Measurements from ENCODE around the gene RPP25. TPM values are rescaled to one million over a fixed set of nuclear protein-coding genes. Genes with fewer than 3 reads are reported as not detected.
A peak's percentile ranks its signal among the peaks of the same experiment; 100 is the strongest.

RPP25 gene
- total and polyA plus RNA-seq, 2 donors (not counting 1 experiment from before 2014, with no cell fraction given): 0.50 to 1.00 TPM

DNA sequence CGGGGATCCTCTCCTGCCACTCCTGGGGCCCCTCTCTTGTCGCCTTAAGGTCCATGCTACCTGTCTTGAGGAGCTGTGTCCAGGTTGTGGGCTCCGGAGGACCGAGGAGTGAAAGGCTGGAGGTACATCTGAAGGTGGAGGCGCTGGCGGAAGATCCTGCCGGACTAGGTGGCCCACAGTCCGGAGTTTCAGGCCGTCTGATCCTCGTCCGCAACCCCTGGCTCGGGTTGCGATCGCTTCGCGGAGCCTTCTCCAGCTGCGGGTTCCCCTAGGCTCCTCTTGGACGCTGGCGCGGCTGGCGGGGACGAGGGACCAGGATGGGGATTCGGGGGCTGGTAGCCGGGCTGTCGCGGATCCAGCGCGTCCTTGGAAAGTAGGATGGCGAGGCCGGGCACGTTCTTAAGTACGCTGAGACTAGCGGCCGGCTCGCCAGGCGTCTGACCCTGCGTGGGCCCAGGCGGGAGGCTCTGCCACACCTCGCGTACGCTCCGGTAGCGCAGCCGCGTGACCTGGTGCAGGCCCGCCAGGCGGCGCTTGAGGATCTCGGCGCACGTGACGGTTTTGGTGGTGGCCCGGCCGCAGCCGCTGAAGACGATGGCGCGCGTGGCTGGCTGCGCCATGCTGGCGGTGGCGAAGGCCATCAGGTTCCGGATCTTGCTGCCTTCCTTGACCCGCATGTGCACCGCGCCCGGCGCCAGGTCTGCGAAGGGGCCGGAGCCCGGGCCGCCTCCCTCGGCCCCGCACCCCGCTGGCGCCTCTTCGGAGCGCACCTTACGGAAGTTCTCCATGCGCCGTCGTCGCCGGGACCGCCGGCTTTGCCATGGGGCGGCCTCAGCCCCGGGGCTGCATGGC is 550 bp downstream of the RPP25 start:
- H2AFZ ChIP-seq (ENCODE audit: low read length): peak overlapping the region; percentile 54
- no peaks in the 10 kb centered on the region for H3K36me3 ChIP-seq (ENCODE audit: control insufficient read depth, insufficient read depth, low read length)
- H3K79me2 ChIP-seq (ENCODE audit: control insufficient read depth, insufficient read depth, low read length): no peaks in the 10 kb centered on the region
- DNase-seq (ENCODE audit: low read depth in 2 of 2): peak; percentile 53 to 65
- peaks cover 14% of the 10 kb centered on the region for H3K27me3 ChIP-seq (ENCODE audit: control insufficient read depth, insufficient read depth, low read length)
- no peaks in the 10 kb centered on the region for H3K4me1 ChIP-seq (ENCODE audit: control insufficient read depth, extremely low read depth, insufficient read depth, low read length)
- peak overlapping the region; percentile 44 for H3K4me2 ChIP-seq (ENCODE audit: extremely low read depth, insufficient read depth, low read length)
- TF ChIP-seq, protein P1, sequence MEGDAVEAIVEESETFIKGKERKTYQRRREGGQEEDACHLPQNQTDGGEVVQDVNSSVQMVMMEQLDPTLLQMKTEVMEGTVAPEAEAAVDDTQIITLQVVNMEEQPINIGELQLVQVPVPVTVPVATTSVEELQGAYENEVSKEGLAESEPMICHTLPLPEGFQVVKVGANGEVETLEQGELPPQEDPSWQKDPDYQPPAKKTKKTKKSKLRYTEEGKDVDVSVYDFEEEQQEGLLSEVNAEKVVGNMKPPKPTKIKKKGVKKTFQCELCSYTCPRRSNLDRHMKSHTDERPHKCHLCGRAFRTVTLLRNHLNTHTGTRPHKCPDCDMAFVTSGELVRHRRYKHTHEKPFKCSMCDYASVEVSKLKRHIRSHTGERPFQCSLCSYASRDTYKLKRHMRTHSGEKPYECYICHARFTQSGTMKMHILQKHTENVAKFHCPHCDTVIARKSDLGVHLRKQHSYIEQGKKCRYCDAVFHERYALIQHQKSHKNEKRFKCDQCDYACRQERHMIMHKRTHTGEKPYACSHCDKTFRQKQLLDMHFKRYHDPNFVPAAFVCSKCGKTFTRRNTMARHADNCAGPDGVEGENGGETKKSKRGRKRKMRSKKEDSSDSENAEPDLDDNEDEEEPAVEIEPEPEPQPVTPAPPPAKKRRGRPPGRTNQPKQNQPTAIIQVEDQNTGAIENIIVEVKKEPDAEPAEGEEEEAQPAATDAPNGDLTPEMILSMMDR (conservative IDR thresholded peaks at IDR 0.05 in 1 of 2, IDR thresholded peaks at IDR 0.05 in 1 of 2; ENCODE audit: low read depth in 1 of 2, low read length in 2 of 2): peak in 1 of 2 donors; percentile 38
- TF ChIP-seq EZH2 (IDR thresholded peaks at IDR 0.05; ENCODE audit: low read length, missing control alignments): no peak
- H4K20me1 ChIP-seq (ENCODE audit: control insufficient read depth, extremely low read depth, insufficient read depth, low read length): no peaks in the 10 kb centered on the region
- H3K4me3 ChIP-seq (replicated peaks in 1 of 4; ENCODE audit: control extremely low read depth in 1 of 4, insufficient read depth in 1 of 4, low read depth in 3 of 4, low read length in 4 of 4): peak overlapping the region; percentile 24 to 58 (median 42)
- no peaks in the 10 kb centered on the region for H3K9me3 ChIP-seq (ENCODE audit: control insufficient read depth, insufficient read depth, low read depth, low read length)
- H3K9ac ChIP-seq (ENCODE audit: insufficient read depth, low read length): peak overlapping the region; percentile 1
- no peak overlapping the region for H3K27ac ChIP-seq (ENCODE audit: insufficient read depth, low read length)

DNA sequence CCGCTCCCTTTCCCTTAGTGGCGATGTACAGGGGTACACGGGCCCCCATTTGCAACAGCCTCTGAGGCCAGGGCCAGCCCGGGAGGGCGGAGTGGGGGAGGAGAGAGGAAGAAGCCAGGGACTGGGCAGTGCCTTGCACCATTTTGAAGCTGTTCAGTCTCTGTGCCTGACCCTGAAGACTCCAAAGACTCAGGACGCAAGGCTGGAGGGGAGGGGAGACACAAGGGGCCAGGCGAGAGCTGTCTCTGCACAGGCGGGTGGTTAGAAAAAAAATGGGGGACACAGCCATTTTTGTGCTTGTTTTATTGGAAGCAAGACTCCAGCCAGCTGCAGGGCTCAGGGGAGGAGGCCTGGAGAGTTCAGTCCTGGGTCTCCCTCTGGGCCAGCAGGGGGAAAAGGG is 1.6 kb downstream of the RPP25 start:
- TF ChIP-seq EZH2 (IDR thresholded peaks at IDR 0.05; ENCODE audit: low read length, missing control alignments): no peak
- TF ChIP-seq, protein P1 (conservative IDR thresholded peaks at IDR 0.05 in 1 of 2, IDR thresholded peaks at IDR 0.05 in 1 of 2; ENCODE audit: low read depth in 1 of 2, low read length in 2 of 2): no peak
- H3K9ac ChIP-seq (ENCODE audit: insufficient read depth, low read length): no peak overlapping the region
- H3K79me2 ChIP-seq (ENCODE audit: control insufficient read depth, insufficient read depth, low read length): no peaks in the 10 kb centered on the region
- H3K4me1 ChIP-seq (ENCODE audit: control insufficient read depth, extremely low read depth, insufficient read depth, low read length): no peaks in the 10 kb centered on the region
- H4K20me1 ChIP-seq (ENCODE audit: control insufficient read depth, extremely low read depth, insufficient read depth, low read length): no peaks in the 10 kb centered on the region
- no peak for DNase-seq (ENCODE audit: low read depth in 2 of 2)
- H3K36me3 ChIP-seq (ENCODE audit: control insufficient read depth, insufficient read depth, low read length): no peaks in the 10 kb centered on the region
- H3K9me3 ChIP-seq (ENCODE audit: control insufficient read depth, insufficient read depth, low read depth, low read length): no peaks in the 10 kb centered on the region
- H3K4me3 ChIP-seq (replicated peaks in 1 of 4; ENCODE audit: control extremely low read depth in 1 of 4, insufficient read depth in 1 of 4, low read depth in 3 of 4, low read length in 4 of 4): peak overlapping the region in 1 of 4 experiments; percentile 37
- H3K4me2 ChIP-seq (ENCODE audit: extremely low read depth, insufficient read depth, low read length): no peak overlapping the region
- H3K27me3 ChIP-seq (ENCODE audit: control insufficient read depth, insufficient read depth, low read length): peaks cover 12% of the 10 kb centered on the region
- H2AFZ ChIP-seq (ENCODE audit: low read length): no peak overlapping the region
- no peak overlapping the region for H3K27ac ChIP-seq (ENCODE audit: insufficient read depth, low read length)

DNA sequence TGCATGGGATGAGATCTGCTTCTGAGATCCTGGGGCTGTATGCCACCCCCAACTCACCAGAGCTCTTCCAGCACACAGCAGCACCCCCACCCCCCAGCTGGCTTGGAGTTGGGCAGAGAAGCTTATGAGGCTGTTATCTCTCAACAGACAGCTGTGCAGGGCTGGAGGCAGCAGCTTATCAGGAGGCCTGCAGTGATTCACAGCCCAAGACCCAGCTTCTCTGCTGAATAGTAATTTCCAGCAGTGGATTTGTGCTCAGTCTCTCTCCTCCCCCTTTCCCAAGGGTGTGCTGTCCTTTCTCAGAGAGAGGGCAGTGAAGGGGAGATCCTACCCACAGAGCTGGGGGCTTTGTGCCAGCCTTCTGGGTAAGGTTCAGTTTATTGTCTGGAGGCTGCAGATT is 2.1 kb downstream of the RPP25 start:
- Histone ChIP-seq H3K4me2 (ENCODE audit: extremely low read depth, insufficient read depth, low read length) (no peak overlapping the region), H3K27ac (ENCODE audit: insufficient read depth, low read length) (no peak overlapping the region), H2AFZ (ENCODE audit: low read length) (no peak overlapping the region), H3K36me3 (ENCODE audit: control insufficient read depth, insufficient read depth, low read length) (no peaks in the 10 kb centered on the region), H3K4me1 (ENCODE audit: control insufficient read depth, extremely low read depth, insufficient read depth, low read length) (no peaks in the 10 kb centered on the region), H4K20me1 (ENCODE audit: control insufficient read depth, extremely low read depth, insufficient read depth, low read length) (no peaks in the 10 kb centered on the region), H3K27me3 (ENCODE audit: control insufficient read depth, insufficient read depth, low read length) (peaks cover 12% of the 10 kb centered on the region), H3K9me3 (ENCODE audit: control insufficient read depth, insufficient read depth, low read depth, low read length) (no peaks in the 10 kb centered on the region), H3K9ac (ENCODE audit: insufficient read depth, low read length) (no peak overlapping the region), H3K79me2 (ENCODE audit: control insufficient read depth, insufficient read depth, low read length) (no peaks in the 10 kb centered on the region), H3K4me3 (replicated peaks in 1 of 4; ENCODE audit: control extremely low read depth in 1 of 4, insufficient read depth in 1 of 4, low read depth in 3 of 4, low read length in 4 of 4) (peak overlapping the region in 1 of 4 experiments; percentile 31)
- no peak for TF ChIP-seq EZH2 (IDR thresholded peaks at IDR 0.05; ENCODE audit: low read length, missing control alignments)
- TF ChIP-seq, protein P1 (conservative IDR thresholded peaks at IDR 0.05 in 1 of 2, IDR thresholded peaks at IDR 0.05 in 1 of 2; ENCODE audit: low read depth in 1 of 2, low read length in 2 of 2): no peak
- peak; percentile 69 to 85 for DNase-seq (ENCODE audit: low read depth in 2 of 2)
